A549 (cell line): Measurements from ENCODE around the gene DIPK1B.

ENCODE experiments used
- BHLHE40 ChIP-seq: IDR thresholded peaks from 2 replicates; pipeline ENCODE4 v1.6.1; 2012; ENCODE audit warnings: low read depth, low read length, inconsistent platforms
- FOXS1 ChIP-seq: fragments of 250-450 bp; sonication (Bioruptor Pico); IDR thresholded peaks from 2 replicates; pipeline ENCODE4 v1.5.0; 2020; ENCODE audit warnings: mild to moderate bottlenecking, moderate library complexity
- JUNB ChIP-seq: fragments of >200 bp; sonication (Bioruptor Twin); formaldehyde crosslinking; IDR thresholded peaks from 2 replicates; pipeline ENCODE4 v1.6.1; 2016
- MAFK ChIP-seq: fragments of 450-650 bp; IDR thresholded peaks from 2 replicates; pipeline ENCODE4 v1.6.1; 2014; ENCODE audit not compliant: partially characterized antibody
- SMC3 ChIP-seq: fragments of >200 bp; sonication (Bioruptor Twin); formaldehyde crosslinking; IDR thresholded peaks from 3 replicates; pipeline ENCODE4 v1.6.1; 2018; ENCODE audit warnings: inconsistent platforms
- USF2 ChIP-seq: fragments of 450-650 bp; IDR thresholded peaks from 2 replicates; pipeline ENCODE4 v1.6.1; 2014; ENCODE audit warnings: antibody characterized with exemption
- ZC3H11A ChIP-seq: fragments of 450-650 bp; IDR thresholded peaks from 2 replicates; pipeline ENCODE4 v1.6.1; 2014; ENCODE audit warnings: antibody characterized with exemption, mild to moderate bottlenecking
- TF ChIP-seq, protein P1 (sequence below): fragments of >200 bp; sonication (Bioruptor Twin); formaldehyde crosslinking; IDR thresholded peaks from 3 replicates; pipeline ENCODE4 v1.5.1; 2016
- TF ChIP-seq, protein P2 (sequence below): fragments of 150-350 bp; IDR thresholded peaks from 2 replicates; pipeline ENCODE4 v1.6.1; 2014; ENCODE audit warnings: low read depth, mild to moderate bottlenecking, low read length

- TF ChIP-seq, protein P1, sequence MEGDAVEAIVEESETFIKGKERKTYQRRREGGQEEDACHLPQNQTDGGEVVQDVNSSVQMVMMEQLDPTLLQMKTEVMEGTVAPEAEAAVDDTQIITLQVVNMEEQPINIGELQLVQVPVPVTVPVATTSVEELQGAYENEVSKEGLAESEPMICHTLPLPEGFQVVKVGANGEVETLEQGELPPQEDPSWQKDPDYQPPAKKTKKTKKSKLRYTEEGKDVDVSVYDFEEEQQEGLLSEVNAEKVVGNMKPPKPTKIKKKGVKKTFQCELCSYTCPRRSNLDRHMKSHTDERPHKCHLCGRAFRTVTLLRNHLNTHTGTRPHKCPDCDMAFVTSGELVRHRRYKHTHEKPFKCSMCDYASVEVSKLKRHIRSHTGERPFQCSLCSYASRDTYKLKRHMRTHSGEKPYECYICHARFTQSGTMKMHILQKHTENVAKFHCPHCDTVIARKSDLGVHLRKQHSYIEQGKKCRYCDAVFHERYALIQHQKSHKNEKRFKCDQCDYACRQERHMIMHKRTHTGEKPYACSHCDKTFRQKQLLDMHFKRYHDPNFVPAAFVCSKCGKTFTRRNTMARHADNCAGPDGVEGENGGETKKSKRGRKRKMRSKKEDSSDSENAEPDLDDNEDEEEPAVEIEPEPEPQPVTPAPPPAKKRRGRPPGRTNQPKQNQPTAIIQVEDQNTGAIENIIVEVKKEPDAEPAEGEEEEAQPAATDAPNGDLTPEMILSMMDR = no peak
- TF ChIP-seq MAFK = no peak
- TF ChIP-seq ZC3H11A = no peak
- TF ChIP-seq FOXS1 (CRISPR knock-in tag) = no peak
- no peak for TF ChIP-seq JUNB
- TF ChIP-seq USF2 = no peak
- no peak for TF ChIP-seq SMC3
- TF ChIP-seq BHLHE40 = no peak
- TF ChIP-seq, protein P2, sequence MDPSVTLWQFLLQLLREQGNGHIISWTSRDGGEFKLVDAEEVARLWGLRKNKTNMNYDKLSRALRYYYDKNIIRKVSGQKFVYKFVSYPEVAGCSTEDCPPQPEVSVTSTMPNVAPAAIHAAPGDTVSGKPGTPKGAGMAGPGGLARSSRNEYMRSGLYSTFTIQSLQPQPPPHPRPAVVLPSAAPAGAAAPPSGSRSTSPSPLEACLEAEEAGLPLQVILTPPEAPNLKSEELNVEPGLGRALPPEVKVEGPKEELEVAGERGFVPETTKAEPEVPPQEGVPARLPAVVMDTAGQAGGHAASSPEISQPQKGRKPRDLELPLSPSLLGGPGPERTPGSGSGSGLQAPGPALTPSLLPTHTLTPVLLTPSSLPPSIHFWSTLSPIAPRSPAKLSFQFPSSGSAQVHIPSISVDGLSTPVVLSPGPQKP = no peak
These were observed 8.0 kb downstream of the DIPK1B start for GRCh38 chr9:136720251-136720897.
